Ishikawa (cell line): ENCODE results near the gene UNC45A.

ENCODE experiments used
- CEBPB ChIP-seq: IDR thresholded peaks from 2 replicates; pipeline ENCODE4 v1.6.1; 2012
- CREB1 ChIP-seq: IDR thresholded peaks from 2 replicates; pipeline ENCODE4 v1.6.1; 2012; ENCODE audit warnings: low read depth
- EGR1 ChIP-seq: IDR thresholded peaks from 2 replicates; pipeline ENCODE4 v1.6.1; 2012
- EP300 ChIP-seq: IDR thresholded peaks from 2 replicates; pipeline ENCODE4 v1.6.1; 2012; ENCODE audit warnings: borderline replicate concordance
- FOXM1 ChIP-seq: IDR thresholded peaks from 2 replicates; pipeline ENCODE4 v1.6.1; 2012; ENCODE audit warnings: low read depth, borderline replicate concordance
- MAX ChIP-seq: IDR thresholded peaks from 2 replicates; pipeline ENCODE4 v1.6.1; 2012
- NFIC ChIP-seq: IDR thresholded peaks from 2 replicates; pipeline ENCODE4 v1.6.1; 2012
- RAD21 ChIP-seq: IDR thresholded peaks from 2 replicates; pipeline ENCODE4 v1.6.1; 2012; ENCODE audit warnings: low read depth
- REST ChIP-seq: IDR thresholded peaks from 2 replicates; pipeline ENCODE4 v1.6.1; 2012; ENCODE audit warnings: low read depth, mild to moderate bottlenecking
- TAF1 ChIP-seq: IDR thresholded peaks from 2 replicates; pipeline ENCODE4 v1.6.1; 2012; ENCODE audit warnings: low read depth, mild to moderate bottlenecking
- TCF12 ChIP-seq: IDR thresholded peaks from 2 replicates; pipeline ENCODE4 v1.6.1; 2012; ENCODE audit warnings: low read depth
- YY1 ChIP-seq: IDR thresholded peaks from 2 replicates; pipeline ENCODE4 v1.6.1; 2012; ENCODE audit warnings: low read depth
- ZBTB7A ChIP-seq: IDR thresholded peaks from 2 replicates; pipeline ENCODE4 v1.6.1; 2012; ENCODE audit warnings: low read depth
- TF ChIP-seq, protein P1 (sequence below): IDR thresholded peaks from 2 replicates; pipeline ENCODE4 v1.6.1; 2012

DNA sequence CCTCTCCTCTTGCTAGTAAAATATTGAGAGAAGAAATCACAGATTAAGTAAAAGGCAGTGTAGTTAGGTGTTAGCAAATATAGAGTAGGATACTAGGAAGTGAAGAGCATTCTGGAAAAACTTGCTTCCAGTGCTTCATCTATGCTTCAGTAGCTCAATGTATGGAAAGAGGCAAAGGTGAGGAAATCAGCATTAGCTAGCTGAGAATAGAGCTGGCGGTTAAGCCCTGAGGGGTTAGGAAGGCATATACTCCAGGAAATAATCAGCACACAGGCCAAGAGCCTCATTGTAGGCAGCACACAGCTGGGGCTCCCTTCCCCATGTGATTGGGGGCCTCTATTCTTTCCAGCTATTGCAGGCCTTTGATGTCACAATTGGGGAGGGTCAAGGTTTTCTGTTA, 33.3 kb downstream of the UNC45A start:
- TF ChIP-seq MAX (no peak), TCF12 (no peak), RAD21 (no peak), TAF1 (no peak), ZBTB7A (no peak), CEBPB (no peak), FOXM1 (no peak), REST (no peak), NFIC (no peak), YY1 (no peak), EP300 (no peak), CREB1 (no peak), EGR1 (no peak)
- TF ChIP-seq, protein P1, sequence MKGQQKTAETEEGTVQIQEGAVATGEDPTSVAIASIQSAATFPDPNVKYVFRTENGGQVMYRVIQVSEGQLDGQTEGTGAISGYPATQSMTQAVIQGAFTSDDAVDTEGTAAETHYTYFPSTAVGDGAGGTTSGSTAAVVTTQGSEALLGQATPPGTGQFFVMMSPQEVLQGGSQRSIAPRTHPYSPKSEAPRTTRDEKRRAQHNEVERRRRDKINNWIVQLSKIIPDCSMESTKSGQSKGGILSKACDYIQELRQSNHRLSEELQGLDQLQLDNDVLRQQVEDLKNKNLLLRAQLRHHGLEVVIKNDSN = no peak
